OCI-LY1 (cell line): ENCODE results near the gene JCAD.

Source experiments
- H2AFZ ChIP-seq: fragments of 200-600 bp; sonication (generic), shearing (Covaris generic); 2 replicates; pipeline ENCODE4 v1.6.0; 2014; ENCODE audit warnings: antibody characterized with exemption, mild to moderate bottlenecking, low read length
- H3F3A ChIP-seq: fragments of 200-600 bp; sonication (generic), shearing (Covaris generic); 2 replicates; pipeline ENCODE4 v1.6.0; 2014; ENCODE audit warnings: mild to moderate bottlenecking, antibody characterized with exemption, low read length, moderate library complexity; ENCODE audit not compliant: insufficient read depth
- H3K27ac ChIP-seq: fragments of 200-600 bp; sonication (generic); 2 replicates; pipeline ENCODE4 v1.5.1; 2014; ENCODE audit warnings: low read length, mixed run types, mild to moderate bottlenecking, low read depth; ENCODE audit not compliant: poor library complexity, severe bottlenecking
- H3K27me3 ChIP-seq: fragments of 200-600 bp; sonication (generic); 2 replicates; pipeline ENCODE4 v1.6.0; 2014; ENCODE audit warnings: antibody characterized with exemption, mild to moderate bottlenecking, low read length, moderate library complexity; ENCODE audit not compliant: insufficient read depth
- H3K36me3 ChIP-seq: fragments of 200-600 bp; sonication (generic); 2 replicates; pipeline ENCODE4 v1.6.1; 2014; ENCODE audit warnings: mild to moderate bottlenecking, antibody characterized with exemption, low read length, moderate library complexity, mixed read lengths; ENCODE audit not compliant: insufficient read depth
- H3K4me1 ChIP-seq: fragments of 200-600 bp; sonication (generic); 2 replicates; pipeline ENCODE4 v1.5.1; 2014; ENCODE audit warnings: mild to moderate bottlenecking, low read length, moderate library complexity; ENCODE audit not compliant: insufficient read depth, severe bottlenecking
- H3K4me2 ChIP-seq: fragments of 200-600 bp; sonication (generic), shearing (Covaris generic); 2 replicates; pipeline ENCODE4 v1.6.1; 2014; ENCODE audit warnings: low read length
- H3K4me3 ChIP-seq: fragments of 200-600 bp; sonication (generic); 2 replicates; pipeline ENCODE4 v1.5.1; 2014; ENCODE audit warnings: low read length, low read depth, mild to moderate bottlenecking, mixed read lengths; ENCODE audit not compliant: poor library complexity, severe bottlenecking
- H3K79me2 ChIP-seq: fragments of 200-600 bp; shearing (Covaris generic); 2 replicates; pipeline ENCODE4 v1.6.1; 2016; ENCODE audit warnings: mixed run types, low read length, mixed read lengths; ENCODE audit not compliant: insufficient read depth
- H3K9ac ChIP-seq: fragments of 200-600 bp; sonication (generic), shearing (Covaris generic); 2 replicates; pipeline ENCODE4 v1.6.1; 2014; ENCODE audit warnings: mild to moderate bottlenecking, low read length, mixed read lengths
- H3K9me2 ChIP-seq: fragments of 200-600 bp; sonication (generic), shearing (Covaris generic); 2 replicates; pipeline ENCODE4 v1.6.1; 2014; ENCODE audit warnings: low read depth, mild to moderate bottlenecking, low read length, mixed read lengths
- H3K9me3 ChIP-seq: fragments of 200-600 bp; shearing (Covaris generic); 2 replicates; pipeline ENCODE4 v1.6.1; 2014; ENCODE audit warnings: low read length, mixed read lengths
- H4K20me1 ChIP-seq: fragments of 200-600 bp; sonication (generic), shearing (Covaris generic); 2 replicates; pipeline ENCODE4 v1.6.0; 2016; ENCODE audit warnings: mild to moderate bottlenecking, low read length; ENCODE audit not compliant: insufficient read depth
- EZH2 ChIP-seq: fragments of 200-600 bp; sonication (generic), shearing (Covaris generic); IDR thresholded peaks from 2 replicates; pipeline ENCODE4 v1.8.0; 2017; ENCODE audit warnings: borderline replicate concordance, mixed run types, mild to moderate bottlenecking, antibody characterized with exemption, low read length, moderate library complexity, mixed read lengths
- TF ChIP-seq, protein P1 (sequence below): fragments of 200-600 bp; sonication (generic), shearing (Covaris generic); IDR thresholded peaks from 2 replicates; pipeline ENCODE4 v1.5.1; 2017; ENCODE audit warnings: mild to moderate bottlenecking, antibody characterized with exemption, low read length, moderate library complexity, mixed read lengths

JCAD gene

GRCh38 chr10:30062090-30062489 is 2.7 kb upstream of the JCAD start:
- no peaks in the 10 kb centered on the region for H3K79me2 ChIP-seq
- H3K27me3 ChIP-seq: 0 out of 2 replicates have a peak, but pooled peaks cover 7% of the 10 kb centered on the region
- no peak overlapping the region for H3K4me3 ChIP-seq
- no peak overlapping the region for H3K9ac ChIP-seq
- H3K4me1 ChIP-seq: no peaks in the 10 kb centered on the region
- H3K4me2 ChIP-seq: no peak overlapping the region
- no peak for TF ChIP-seq EZH2
- TF ChIP-seq, protein P1, sequence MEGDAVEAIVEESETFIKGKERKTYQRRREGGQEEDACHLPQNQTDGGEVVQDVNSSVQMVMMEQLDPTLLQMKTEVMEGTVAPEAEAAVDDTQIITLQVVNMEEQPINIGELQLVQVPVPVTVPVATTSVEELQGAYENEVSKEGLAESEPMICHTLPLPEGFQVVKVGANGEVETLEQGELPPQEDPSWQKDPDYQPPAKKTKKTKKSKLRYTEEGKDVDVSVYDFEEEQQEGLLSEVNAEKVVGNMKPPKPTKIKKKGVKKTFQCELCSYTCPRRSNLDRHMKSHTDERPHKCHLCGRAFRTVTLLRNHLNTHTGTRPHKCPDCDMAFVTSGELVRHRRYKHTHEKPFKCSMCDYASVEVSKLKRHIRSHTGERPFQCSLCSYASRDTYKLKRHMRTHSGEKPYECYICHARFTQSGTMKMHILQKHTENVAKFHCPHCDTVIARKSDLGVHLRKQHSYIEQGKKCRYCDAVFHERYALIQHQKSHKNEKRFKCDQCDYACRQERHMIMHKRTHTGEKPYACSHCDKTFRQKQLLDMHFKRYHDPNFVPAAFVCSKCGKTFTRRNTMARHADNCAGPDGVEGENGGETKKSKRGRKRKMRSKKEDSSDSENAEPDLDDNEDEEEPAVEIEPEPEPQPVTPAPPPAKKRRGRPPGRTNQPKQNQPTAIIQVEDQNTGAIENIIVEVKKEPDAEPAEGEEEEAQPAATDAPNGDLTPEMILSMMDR: no peak
- H3K36me3 ChIP-seq: no peaks in the 10 kb centered on the region
- no peak overlapping the region for H2AFZ ChIP-seq
- no peaks in the 10 kb centered on the region for H4K20me1 ChIP-seq
- no peaks in the 10 kb centered on the region for H3F3A ChIP-seq
- H3K9me2 ChIP-seq: no peaks in the 10 kb centered on the region
- no peak overlapping the region for H3K27ac ChIP-seq
- no peaks in the 10 kb centered on the region for H3K9me3 ChIP-seq

DNA sequence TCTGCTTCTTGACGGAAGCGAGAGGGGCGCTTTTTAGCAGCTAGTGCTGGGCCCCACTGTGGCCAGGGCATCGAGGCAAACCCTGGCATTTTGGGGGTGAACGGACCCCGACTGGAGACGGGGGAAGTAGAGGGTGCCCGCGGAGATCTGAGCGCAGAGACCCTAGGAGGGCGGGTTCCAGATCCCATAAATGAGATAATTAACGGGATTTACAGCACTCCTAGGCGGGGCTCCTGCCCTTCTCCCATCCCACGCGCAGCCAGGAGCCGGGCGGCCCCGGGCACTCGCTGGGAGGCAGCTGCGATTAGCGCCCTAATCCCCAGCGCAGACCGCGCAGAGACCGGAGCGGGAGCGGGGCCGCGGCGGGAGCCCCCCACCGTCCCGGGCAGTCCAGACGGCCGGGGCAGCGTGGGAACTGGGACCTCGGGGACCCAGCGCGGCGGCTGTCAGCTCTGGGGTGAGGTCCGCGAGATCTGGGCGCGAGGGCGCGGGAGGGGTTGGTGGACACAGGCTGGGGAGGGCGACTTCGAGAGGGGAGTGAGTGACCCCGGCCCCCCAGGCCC is 735 bp downstream of the JCAD start:
- no peaks in the 10 kb centered on the region for H3K4me1 ChIP-seq
- H3K27me3 ChIP-seq: 0 out of 2 replicates have a peak, but pooled peaks cover 7% of the 10 kb centered on the region
- H2AFZ ChIP-seq: no peak overlapping the region
- H3K79me2 ChIP-seq: no peaks in the 10 kb centered on the region
- H3K9me3 ChIP-seq: no peaks in the 10 kb centered on the region
- TF ChIP-seq, protein P1: no peak
- no peak for TF ChIP-seq EZH2
- H3K9me2 ChIP-seq: no peaks in the 10 kb centered on the region
- no peak overlapping the region for H3K9ac ChIP-seq
- no peaks in the 10 kb centered on the region for H3K36me3 ChIP-seq
- no peak overlapping the region for H3K27ac ChIP-seq
- H3K4me3 ChIP-seq: no peak overlapping the region
- H3F3A ChIP-seq: no peaks in the 10 kb centered on the region
- no peak overlapping the region for H3K4me2 ChIP-seq
- H4K20me1 ChIP-seq: no peaks in the 10 kb centered on the region

GRCh38 chr10:30057894-30058556 is 1.4 kb downstream of the JCAD start:
- H3K4me2 ChIP-seq: no peak overlapping the region
- H3F3A ChIP-seq: no peaks in the 10 kb centered on the region
- no peaks in the 10 kb centered on the region for H3K79me2 ChIP-seq

More at GRCh38 chr10:30057894-30058556, 1.4 kb downstream of the JCAD start:
- H3K4me1 ChIP-seq: no peaks in the 10 kb centered on the region
- no peaks in the 10 kb centered on the region for H4K20me1 ChIP-seq
- 0 out of 2 replicates have a peak, but pooled peaks cover 7% of the 10 kb centered on the region for H3K27me3 ChIP-seq
- no peak overlapping the region for H3K9ac ChIP-seq
- H2AFZ ChIP-seq: no peak overlapping the region
- H3K4me3 ChIP-seq: no peak overlapping the region
- no peaks in the 10 kb centered on the region for H3K9me2 ChIP-seq
- no peak overlapping the region for H3K27ac ChIP-seq
- H3K36me3 ChIP-seq: no peaks in the 10 kb centered on the region
- TF ChIP-seq EZH2: no peak
- TF ChIP-seq, protein P1: no peak
- H3K9me3 ChIP-seq: no peaks in the 10 kb centered on the region
